AG04449 (cell line): ENCODE data around the gene MTG2.

Experiments used
- CTCF ChIA-PET: fragments of 350-600 bp; formaldehyde crosslinking; extraction: SDS; loops from one replicate; lab custom pipeline; 2021; ENCODE audit warnings: antibody characterized with exemption; lab: Yijun Ruan, JAX
- POLR2A ChIA-PET: fragments of 400-600, 350-600 bp; formaldehyde crosslinking; extraction: SDS; loops from one replicate; lab custom pipeline; 2020; ENCODE audit warnings: antibody characterized with exemption, inconsistent platforms; lab: Yijun Ruan, JAX
- DNase-seq: peaks from one replicate; pipeline ENCODE4 v3.0.0-alpha.2; 2010; ENCODE audit warnings: low read depth, low spot score
- H3K4me3 ChIP-seq: 2 replicates; pipeline ENCODE4 v1.5.1; 2011; ENCODE audit warnings: low read depth, mild to moderate bottlenecking, control low read depth, low read length
- TF ChIP-seq, protein P1 (sequence below): IDR thresholded peaks from one replicate; pipeline ENCODE4 v1.5.1; 2011; ENCODE audit warnings: mild to moderate bottlenecking, moderate library complexity, low read length, control low read depth, inconsistent platforms; ENCODE audit not compliant: insufficient read depth; ENCODE audit errors: missing control alignments

The MTG2 gene

GRCh38 chr20:62177307-62177706, 5.5 kb upstream of the MTG2 start:
- POLR2A ChIA-PET = no interaction called here
- CTCF ChIA-PET = interaction anchor here (1.3 kb wide), 1 partner anchor 166 kb away, joined by 3 read pairs; no protein-coding TSS in a partner anchor

GRCh38 chr20:62178316-62179161, 4.3 kb upstream of the MTG2 start:
- DNase-seq = no peak
- CTCF ChIA-PET = interaction anchor here (1.3 kb wide), 1 partner anchor 168 kb away, joined by 3 read pairs; no protein-coding TSS in a partner anchor
- H3K4me3 ChIP-seq = no peak overlapping the region
- TF ChIP-seq, protein P1, sequence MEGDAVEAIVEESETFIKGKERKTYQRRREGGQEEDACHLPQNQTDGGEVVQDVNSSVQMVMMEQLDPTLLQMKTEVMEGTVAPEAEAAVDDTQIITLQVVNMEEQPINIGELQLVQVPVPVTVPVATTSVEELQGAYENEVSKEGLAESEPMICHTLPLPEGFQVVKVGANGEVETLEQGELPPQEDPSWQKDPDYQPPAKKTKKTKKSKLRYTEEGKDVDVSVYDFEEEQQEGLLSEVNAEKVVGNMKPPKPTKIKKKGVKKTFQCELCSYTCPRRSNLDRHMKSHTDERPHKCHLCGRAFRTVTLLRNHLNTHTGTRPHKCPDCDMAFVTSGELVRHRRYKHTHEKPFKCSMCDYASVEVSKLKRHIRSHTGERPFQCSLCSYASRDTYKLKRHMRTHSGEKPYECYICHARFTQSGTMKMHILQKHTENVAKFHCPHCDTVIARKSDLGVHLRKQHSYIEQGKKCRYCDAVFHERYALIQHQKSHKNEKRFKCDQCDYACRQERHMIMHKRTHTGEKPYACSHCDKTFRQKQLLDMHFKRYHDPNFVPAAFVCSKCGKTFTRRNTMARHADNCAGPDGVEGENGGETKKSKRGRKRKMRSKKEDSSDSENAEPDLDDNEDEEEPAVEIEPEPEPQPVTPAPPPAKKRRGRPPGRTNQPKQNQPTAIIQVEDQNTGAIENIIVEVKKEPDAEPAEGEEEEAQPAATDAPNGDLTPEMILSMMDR = no peak
- POLR2A ChIA-PET = no interaction called here

More at GRCh38 chr20:62177307-62177706, 5.5 kb upstream of the MTG2 start:
- no peak overlapping the region for H3K4me3 ChIP-seq
- DNase-seq = no peak
- TF ChIP-seq, protein P1 = no peak

GRCh38 chr20:62179162-62179504, 3.7 kb upstream of the MTG2 start:
- ChIA-PET POLR2A (no interaction called here), CTCF (no interaction called here)
- TF ChIP-seq, protein P1 = no peak
- no peak overlapping the region for H3K4me3 ChIP-seq
- DNase-seq = no peak

DNA sequence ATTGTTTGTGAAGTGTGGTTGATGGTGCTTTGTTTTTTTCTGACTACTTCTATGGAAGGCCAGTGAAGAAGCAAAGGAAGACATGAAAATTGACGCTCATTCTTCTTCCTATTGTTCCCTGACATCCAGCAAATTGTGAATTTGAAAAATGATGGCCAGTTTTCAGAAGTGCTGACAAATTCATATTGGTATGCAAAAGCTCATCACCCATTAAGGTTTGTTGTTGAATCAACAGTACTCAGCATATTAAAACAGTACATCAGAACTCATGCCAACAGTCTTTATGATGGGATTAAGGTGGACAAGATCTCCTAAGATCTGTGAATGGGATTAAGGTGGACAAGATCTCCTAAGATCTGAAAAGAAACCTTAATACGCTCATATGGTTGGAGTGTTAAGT, 1.0 kb upstream of the MTG2 start:
- POLR2A ChIA-PET = no interaction called here
- H3K4me3 ChIP-seq = peak overlapping the region; percentile 94
- CTCF ChIA-PET = no interaction called here
- TF ChIP-seq, protein P1 = no peak
- DNase-seq = no peak

- DNase-seq = no peak
- CTCF ChIA-PET = no interaction called here
Measured at GRCh38 chr20:62183426-62184142, 756 bp downstream of the MTG2 start.

More at GRCh38 chr20:62183426-62184142, 756 bp downstream of the MTG2 start:
- POLR2A ChIA-PET = no interaction called here
- peak overlapping the region; percentile 94 for H3K4me3 ChIP-seq
- TF ChIP-seq, protein P1 = no peak
